ENCODE results near the gene PTBP2.

GRCh38 chr1:96837781-96838216 is 116.2 kb downstream of the PTBP2 start:
- TF ChIP-seq EZH2phosphoT487 (IDR thresholded peaks at IDR 0.05) (no peak), CTCF (IDR thresholded peaks at IDR 0.05) (no peak), EZH2 (IDR thresholded peaks at IDR 0.05) (no peak)
